Mesothelial cell of epicardium (in vitro differentiated cells): Measurements from ENCODE around the gene PARP8. TPM values are rescaled to one million over a fixed set of nuclear protein-coding genes. Genes with fewer than 3 reads are reported as not detected.

Experiments used
- DNase-seq, 2 experiments: peaks; one replicate each; pipeline ENCODE4 v3.0.0; 2021; ENCODE audit warnings: low spot score in 2 of 2; ENCODE audit not compliant: unreplicated experiment in 2 of 2
- H3K27ac Mint-ChIP-seq: 2 replicates; pipeline ENCODE4 v1.8.0; 2021; ENCODE audit warnings: mixed read lengths
- H3K27me3 Mint-ChIP-seq: 2 replicates; pipeline ENCODE4 v1.8.0; 2021; ENCODE audit warnings: low read depth, mixed read lengths
- H3K36me3 Mint-ChIP-seq: 2 replicates; pipeline ENCODE4 v1.8.0; 2021; ENCODE audit warnings: mixed read lengths
- H3K4me1 Mint-ChIP-seq: 2 replicates; pipeline ENCODE4 v1.8.0; 2021; ENCODE audit warnings: mixed read lengths
- H3K4me3 Mint-ChIP-seq: 2 replicates; pipeline ENCODE4 v1.8.0; 2021; ENCODE audit warnings: mild to moderate bottlenecking, moderate library complexity, mixed read lengths
- H3K9me3 Mint-ChIP-seq: 2 replicates; pipeline ENCODE4 v1.8.0; 2021; ENCODE audit warnings: mixed read lengths
- total RNA-seq: library from RNA; stranded (reverse); gene quantifications from 3 replicates; pipeline ENCODE4 v1.2.1, GENCODE V29; 2021
- TF ChIP-seq, protein P1 (sequence below): fragments of 200-600 bp; sonication (generic); IDR thresholded peaks from one replicate; pipeline ENCODE4 v1.5.0; 2021; ENCODE audit warnings: antibody characterized with exemption; ENCODE audit not compliant: unreplicated experiment

Gene PARP8
- total RNA-seq, 1 donor from 2014 or later, result 27.5 TPM

DNA sequence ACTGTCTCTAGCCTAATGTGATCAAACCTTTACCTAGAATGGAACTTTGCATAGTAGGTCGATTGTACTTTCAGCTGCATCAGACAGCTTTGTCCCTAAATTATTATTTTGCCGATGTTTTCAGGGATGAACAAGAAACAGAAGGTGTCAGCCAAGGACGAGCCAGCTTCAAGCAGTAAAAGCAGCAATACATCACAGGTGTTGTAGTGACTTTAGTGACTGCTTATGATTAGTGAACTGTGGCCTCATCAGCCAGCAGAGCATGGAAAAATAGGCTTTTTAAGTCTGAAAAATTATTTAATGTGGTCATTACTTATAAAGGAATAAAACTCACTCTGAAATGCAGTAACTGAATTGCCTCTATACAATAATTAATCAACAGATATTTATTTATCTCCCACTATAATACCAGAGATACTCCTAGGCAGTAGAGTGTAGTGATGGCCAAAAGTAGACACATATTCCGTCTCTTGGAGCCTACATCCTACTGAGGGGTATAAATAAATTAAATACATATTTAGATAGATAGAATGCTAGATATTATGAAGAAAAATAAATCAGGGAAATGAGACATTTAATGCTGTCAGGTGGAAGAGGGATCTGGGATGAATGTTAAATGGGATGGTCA lies 166.3 kb downstream of the PARP8 start:
- Mint-ChIP-seq H3K4me3 (no peak overlapping the region), H3K36me3 (peaks cover 20% of the 10 kb centered on the region), H3K27ac (no peak overlapping the region), H3K27me3 (no peaks in the 10 kb centered on the region), H3K9me3 (no peaks in the 10 kb centered on the region), H3K4me1 (no peaks in the 10 kb centered on the region)
- TF ChIP-seq, protein P1, sequence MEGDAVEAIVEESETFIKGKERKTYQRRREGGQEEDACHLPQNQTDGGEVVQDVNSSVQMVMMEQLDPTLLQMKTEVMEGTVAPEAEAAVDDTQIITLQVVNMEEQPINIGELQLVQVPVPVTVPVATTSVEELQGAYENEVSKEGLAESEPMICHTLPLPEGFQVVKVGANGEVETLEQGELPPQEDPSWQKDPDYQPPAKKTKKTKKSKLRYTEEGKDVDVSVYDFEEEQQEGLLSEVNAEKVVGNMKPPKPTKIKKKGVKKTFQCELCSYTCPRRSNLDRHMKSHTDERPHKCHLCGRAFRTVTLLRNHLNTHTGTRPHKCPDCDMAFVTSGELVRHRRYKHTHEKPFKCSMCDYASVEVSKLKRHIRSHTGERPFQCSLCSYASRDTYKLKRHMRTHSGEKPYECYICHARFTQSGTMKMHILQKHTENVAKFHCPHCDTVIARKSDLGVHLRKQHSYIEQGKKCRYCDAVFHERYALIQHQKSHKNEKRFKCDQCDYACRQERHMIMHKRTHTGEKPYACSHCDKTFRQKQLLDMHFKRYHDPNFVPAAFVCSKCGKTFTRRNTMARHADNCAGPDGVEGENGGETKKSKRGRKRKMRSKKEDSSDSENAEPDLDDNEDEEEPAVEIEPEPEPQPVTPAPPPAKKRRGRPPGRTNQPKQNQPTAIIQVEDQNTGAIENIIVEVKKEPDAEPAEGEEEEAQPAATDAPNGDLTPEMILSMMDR, result no peak
- no peak for DNase-seq

DNA sequence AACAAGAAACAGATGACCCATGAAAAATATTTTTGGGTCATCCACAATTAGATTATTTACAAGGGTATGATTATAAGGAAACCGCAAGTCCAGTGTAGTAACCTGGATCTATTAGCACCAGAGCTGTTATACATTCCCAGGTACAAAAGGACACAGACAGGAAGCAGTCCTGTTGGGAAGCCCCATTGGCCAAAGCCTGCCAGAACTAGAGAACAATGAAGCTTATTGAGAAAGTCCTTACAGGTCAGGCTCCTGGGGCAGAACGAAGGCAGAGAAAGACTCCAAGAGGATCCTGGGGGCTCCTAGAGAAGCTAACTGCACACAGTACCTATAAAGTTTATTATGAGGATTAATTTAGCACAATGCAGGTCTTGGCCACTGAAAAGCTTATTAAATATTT lies 169.9 kb downstream of the PARP8 start:
- no peak for DNase-seq
- no peaks in the 10 kb centered on the region for H3K9me3 Mint-ChIP-seq
- H3K4me3 Mint-ChIP-seq, result no peak overlapping the region
- TF ChIP-seq, protein P1, result no peak
- peaks cover 7% of the 10 kb centered on the region for H3K36me3 Mint-ChIP-seq
- H3K27me3 Mint-ChIP-seq, result no peaks in the 10 kb centered on the region
- peaks cover 2% of the 10 kb centered on the region for H3K4me1 Mint-ChIP-seq
- H3K27ac Mint-ChIP-seq, result no peak overlapping the region

DNA sequence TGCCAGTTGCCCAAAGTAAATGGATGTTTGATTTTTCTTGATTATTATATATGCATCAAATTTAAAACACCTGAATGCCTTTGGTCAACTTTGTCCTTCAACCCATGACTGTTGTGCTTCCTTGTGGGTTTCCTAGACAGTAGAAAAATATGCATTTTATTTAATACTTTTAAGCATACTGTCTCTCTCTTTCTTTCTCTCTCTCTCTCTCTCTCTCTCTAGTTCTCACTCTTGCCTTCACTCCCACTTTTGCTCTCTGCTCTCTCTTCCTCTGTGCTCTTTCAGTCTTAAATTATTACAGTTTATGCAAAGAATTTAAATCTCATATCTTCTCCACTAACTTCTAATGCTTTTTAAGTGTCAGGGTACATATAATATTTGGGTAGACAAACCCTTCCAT lies 173.0 kb downstream of the PARP8 start:
- no peaks in the 10 kb centered on the region for H3K27me3 Mint-ChIP-seq
- peaks cover 2% of the 10 kb centered on the region for H3K4me1 Mint-ChIP-seq
- no peak for DNase-seq

DNA sequence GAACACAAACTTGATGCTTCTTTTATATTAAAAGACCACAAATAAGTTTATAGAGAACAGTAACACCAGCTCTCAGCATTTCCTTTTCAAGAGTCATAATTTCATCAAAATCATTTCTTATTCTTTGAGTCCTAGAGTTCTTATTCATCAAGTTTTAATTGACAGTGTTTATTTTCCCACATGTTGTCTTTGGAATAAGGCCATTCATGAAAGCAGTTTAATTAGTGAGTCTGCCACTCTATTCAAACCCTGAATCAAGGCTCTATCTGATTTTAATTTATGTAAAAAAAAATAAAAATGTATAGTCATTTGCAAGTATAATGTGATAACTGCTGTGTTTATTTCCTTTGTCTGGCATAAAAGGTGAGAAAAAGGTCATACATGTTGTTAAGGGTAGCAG lies 176.7 kb downstream of the PARP8 start:
- DNase-seq, result no peak
- TF ChIP-seq, protein P1, result no peak
- Mint-ChIP-seq H3K27me3 (no peaks in the 10 kb centered on the region), H3K36me3 (no peaks in the 10 kb centered on the region), H3K4me3 (no peak overlapping the region), H3K4me1 (peaks cover 2% of the 10 kb centered on the region), H3K27ac (no peak overlapping the region), H3K9me3 (no peaks in the 10 kb centered on the region)

More for the DNA sequence above, 173.0 kb downstream of the PARP8 start:
- H3K36me3 Mint-ChIP-seq, result peaks cover 5% of the 10 kb centered on the region
- no peak overlapping the region for H3K27ac Mint-ChIP-seq
- H3K4me3 Mint-ChIP-seq, result no peak overlapping the region
- TF ChIP-seq, protein P1, result no peak
- H3K9me3 Mint-ChIP-seq, result no peaks in the 10 kb centered on the region

DNA sequence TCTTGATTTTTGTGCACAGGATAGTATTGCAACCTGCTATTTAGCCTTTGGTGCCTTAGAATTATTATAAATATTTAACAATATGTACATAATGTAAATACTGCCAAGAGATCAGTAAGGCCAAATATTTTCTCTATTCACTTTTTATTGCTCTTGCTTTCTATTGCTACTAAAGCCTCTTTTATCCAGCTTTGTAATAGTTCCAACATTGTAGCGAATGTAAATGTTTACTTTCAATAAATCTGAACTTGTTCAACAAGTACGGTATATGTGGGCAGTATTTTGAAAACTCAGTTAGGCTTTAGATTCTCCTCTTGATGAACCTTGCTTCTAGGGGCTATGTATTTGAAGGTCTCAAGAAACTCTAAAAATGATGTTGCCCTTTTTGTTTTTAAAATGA lies 179.8 kb downstream of the PARP8 start:
- H3K27ac Mint-ChIP-seq, result no peak overlapping the region
- TF ChIP-seq, protein P1, result no peak
- H3K4me3 Mint-ChIP-seq, result no peak overlapping the region
- no peaks in the 10 kb centered on the region for H3K36me3 Mint-ChIP-seq
- no peaks in the 10 kb centered on the region for H3K9me3 Mint-ChIP-seq
- DNase-seq, result no peak
- no peaks in the 10 kb centered on the region for H3K27me3 Mint-ChIP-seq
- H3K4me1 Mint-ChIP-seq, result peaks cover 6% of the 10 kb centered on the region

DNA sequence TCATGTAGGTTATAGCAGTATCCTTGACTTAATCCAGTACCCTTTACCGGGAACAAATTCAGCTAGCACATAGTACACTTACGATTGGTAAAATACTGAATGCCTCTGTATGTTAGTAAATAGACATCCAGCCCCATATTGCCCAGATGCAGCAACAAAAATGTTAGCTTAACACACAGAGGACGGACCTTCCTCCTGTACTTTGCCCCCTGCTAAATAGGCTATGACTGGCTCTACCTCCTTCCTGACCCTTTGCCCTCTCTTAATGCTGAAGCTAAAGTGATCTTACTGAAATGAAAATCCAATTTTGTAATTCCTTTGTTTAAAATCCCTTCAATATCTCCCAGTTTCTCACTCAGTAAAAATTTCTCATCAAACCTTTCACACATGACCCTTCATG lies 183.1 kb downstream of the PARP8 start:
- no peak for DNase-seq

More for the DNA sequence above, 183.1 kb downstream of the PARP8 start:
- H3K4me3 Mint-ChIP-seq, result no peak overlapping the region
- no peak overlapping the region for H3K27ac Mint-ChIP-seq
- TF ChIP-seq, protein P1, result no peak
- H3K4me1 Mint-ChIP-seq, result peaks cover 10% of the 10 kb centered on the region
- H3K9me3 Mint-ChIP-seq, result no peaks in the 10 kb centered on the region
- H3K36me3 Mint-ChIP-seq, result no peaks in the 10 kb centered on the region
- H3K27me3 Mint-ChIP-seq, result no peaks in the 10 kb centered on the region
